Adipocyte (in vitro differentiated cells): ENCODE data around the gene MS4A5.
A peak's percentile ranks its signal among the peaks of the same experiment; 100 is the strongest.

ENCODE experiments used
- DNase-seq: peaks from one replicate; pipeline ENCODE4 v3.0.0-alpha.2; 2015; ENCODE audit warnings: low read depth
- H3K27me3 ChIP-seq: replicated peaks from 2 replicates; pipeline ENCODE4 v1.7.0; 2013; ENCODE audit warnings: mild to moderate bottlenecking, low read length, moderate library complexity; ENCODE audit not compliant: control insufficient read depth, insufficient read depth
- H3K36me3 ChIP-seq: 2 replicates; pipeline ENCODE4 v1.7.0; 2013; ENCODE audit warnings: low read length, mild to moderate bottlenecking, moderate library complexity; ENCODE audit not compliant: control insufficient read depth, insufficient read depth, severe bottlenecking
- H3K4me1 ChIP-seq: 2 replicates; pipeline ENCODE4 v1.7.0; 2013; ENCODE audit warnings: mild to moderate bottlenecking, low read length, moderate library complexity; ENCODE audit not compliant: control insufficient read depth, insufficient read depth
- H3K4me3 ChIP-seq: 2 replicates; pipeline ENCODE4 v1.7.0; 2013; ENCODE audit warnings: mild to moderate bottlenecking, low read length, moderate library complexity
- H3K9ac ChIP-seq: 2 replicates; pipeline ENCODE4 v1.7.0; 2013; ENCODE audit warnings: mild to moderate bottlenecking, low read length, moderate library complexity
- H3K9me3 ChIP-seq: 2 replicates; pipeline ENCODE4 v1.7.0; 2013; ENCODE audit warnings: mild to moderate bottlenecking, low read length, moderate library complexity; ENCODE audit not compliant: control insufficient read depth

MS4A5 gene

DNA sequence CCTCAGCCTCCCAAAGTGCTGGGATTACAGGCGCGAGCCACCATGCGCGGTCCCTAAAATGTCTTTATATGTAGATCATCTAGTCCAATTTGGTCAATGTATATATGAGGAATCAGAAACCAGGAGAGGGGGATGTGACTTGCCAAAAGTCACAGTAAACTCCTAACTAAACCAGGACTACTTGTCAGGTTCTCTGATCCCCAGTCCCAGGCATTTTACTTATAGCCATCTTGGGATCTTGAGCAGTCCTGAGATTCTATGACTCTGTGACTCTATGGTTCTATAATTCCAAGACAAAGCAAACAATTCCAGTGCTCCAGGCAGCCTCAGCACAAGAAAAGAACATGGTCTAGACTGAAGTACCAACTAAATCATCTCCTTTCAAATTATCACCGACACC is at the start of gene MS4A5:
TSS of gene MS4A5 (plus strand) at position 301 of the 400 bp plus-strand sequence. CDS start 103 bp downstream, outside the sequence.
- no peaks in the 10 kb centered on the region for H3K27me3 ChIP-seq
- DNase-seq, result no peak
- no peaks in the 10 kb centered on the region for H3K36me3 ChIP-seq
- H3K9me3 ChIP-seq, result no peaks in the 10 kb centered on the region
- no peaks in the 10 kb centered on the region for H3K4me1 ChIP-seq
- no peak within 1 kb of the TSS for H3K9ac ChIP-seq
- H3K4me3 ChIP-seq, result no peak within 1 kb of the TSS

- Histone ChIP-seq H3K9me3 (no peaks in the 10 kb centered on the region), H3K4me3 (no peak overlapping the region), H3K36me3 (no peaks in the 10 kb centered on the region), H3K9ac (no peak overlapping the region), H3K4me1 (peaks cover 7% of the 10 kb centered on the region), H3K27me3 (no peaks in the 10 kb centered on the region)
- DNase-seq, result no peak
These were observed 40.0 kb upstream of the MS4A5 start for GRCh38 chr11:60389279-60389910.

GRCh38 chr11:60390419-60390818 is 39.0 kb upstream of the MS4A5 start:
- no peaks in the 10 kb centered on the region for H3K36me3 ChIP-seq
- H3K27me3 ChIP-seq, result no peaks in the 10 kb centered on the region
- H3K9ac ChIP-seq, result no peak overlapping the region
- H3K4me1 ChIP-seq, result peaks cover 10% of the 10 kb centered on the region
- no peak for DNase-seq
- H3K4me3 ChIP-seq, result no peak overlapping the region
- H3K9me3 ChIP-seq, result no peaks in the 10 kb centered on the region

GRCh38 chr11:60392361-60392760 is 37.0 kb upstream of the MS4A5 start:
- Histone ChIP-seq H3K27me3 (no peaks in the 10 kb centered on the region), H3K4me1 (peaks cover 11% of the 10 kb centered on the region), H3K9me3 (no peaks in the 10 kb centered on the region), H3K9ac (no peak overlapping the region), H3K36me3 (no peaks in the 10 kb centered on the region), H3K4me3 (no peak overlapping the region)
- DNase-seq, result no peak

GRCh38 chr11:60393016-60393415 is 36.4 kb upstream of the MS4A5 start:
- Histone ChIP-seq H3K9ac (no peak overlapping the region), H3K27me3 (no peaks in the 10 kb centered on the region), H3K36me3 (no peaks in the 10 kb centered on the region), H3K4me3 (no peak overlapping the region), H3K4me1 (peaks cover 11% of the 10 kb centered on the region), H3K9me3 (no peaks in the 10 kb centered on the region)
- DNase-seq, result no peak

- no peak overlapping the region for H3K4me3 ChIP-seq
- H3K4me1 ChIP-seq, result peaks cover 11% of the 10 kb centered on the region
- H3K9ac ChIP-seq, result peak overlapping the region; percentile 20
- DNase-seq, result no peak
- no peaks in the 10 kb centered on the region for H3K36me3 ChIP-seq
- no peaks in the 10 kb centered on the region for H3K27me3 ChIP-seq
- H3K9me3 ChIP-seq, result no peaks in the 10 kb centered on the region
These were observed 34.5 kb upstream of the MS4A5 start for GRCh38 chr11:60394666-60395380.

GRCh38 chr11:60396382-60396781 is 33.0 kb upstream of the MS4A5 start, which contains the start of gene MS4A14:
Gene MS4A14 (plus strand): TSS chr11:60396459. CDS start chr11:60396579, 120 bp downstream.
- peak within 1 kb of the TSS; percentile 20 for H3K9ac ChIP-seq
- H3K4me3 ChIP-seq, result no peak within 1 kb of the TSS
- H3K4me1 ChIP-seq, result peaks cover 11% of the 10 kb centered on the region
- no peaks in the 10 kb centered on the region for H3K9me3 ChIP-seq
- H3K36me3 ChIP-seq, result no peaks in the 10 kb centered on the region
- H3K27me3 ChIP-seq, result no peaks in the 10 kb centered on the region
- DNase-seq, result no peak

GRCh38 chr11:60396799-60397198 is 32.6 kb upstream of the MS4A5 start:
- H3K9me3 ChIP-seq, result no peaks in the 10 kb centered on the region
- H3K9ac ChIP-seq, result no peak overlapping the region
- peaks cover 11% of the 10 kb centered on the region for H3K4me1 ChIP-seq
- H3K36me3 ChIP-seq, result no peaks in the 10 kb centered on the region
- H3K27me3 ChIP-seq, result no peaks in the 10 kb centered on the region
- no peak overlapping the region for H3K4me3 ChIP-seq
- no peak for DNase-seq

GRCh38 chr11:60420015-60420414 is 9.4 kb upstream of the MS4A5 start:
- no peaks in the 10 kb centered on the region for H3K36me3 ChIP-seq
- no peak for DNase-seq
- H3K4me1 ChIP-seq, result no peaks in the 10 kb centered on the region
- H3K4me3 ChIP-seq, result no peak overlapping the region
- H3K9ac ChIP-seq, result no peak overlapping the region
- H3K9me3 ChIP-seq, result peaks cover 7% of the 10 kb centered on the region
- no peaks in the 10 kb centered on the region for H3K27me3 ChIP-seq

GRCh38 chr11:60422609-60423008 is 6.8 kb upstream of the MS4A5 start:
- DNase-seq, result no peak
- H3K27me3 ChIP-seq, result no peaks in the 10 kb centered on the region
- no peaks in the 10 kb centered on the region for H3K4me1 ChIP-seq
- no peak overlapping the region for H3K9ac ChIP-seq
- H3K4me3 ChIP-seq, result no peak overlapping the region
- H3K9me3 ChIP-seq, result peaks cover 7% of the 10 kb centered on the region
- H3K36me3 ChIP-seq, result no peaks in the 10 kb centered on the region

GRCh38 chr11:60428517-60428916 is 855 bp upstream of the MS4A5 start:
- no peak for DNase-seq
- no peak overlapping the region for H3K9ac ChIP-seq
- H3K36me3 ChIP-seq, result no peaks in the 10 kb centered on the region
- no peaks in the 10 kb centered on the region for H3K9me3 ChIP-seq
- no peak overlapping the region for H3K4me3 ChIP-seq
- H3K27me3 ChIP-seq, result no peaks in the 10 kb centered on the region
- H3K4me1 ChIP-seq, result no peaks in the 10 kb centered on the region
